GM20431 (cell line): ENCODE measurements around the gene EI24.
"Not testable (repeated sequence)": the region's sequence is repeated elsewhere in the genome, so short reads cannot be mapped to it uniquely, and the experiment has no call there.

Experiments used
- in situ Hi-C: fragments of 300-500 bp; cut with MseI, MboI; formaldehyde crosslinking; loops from one replicate; pipeline ENCODE4 v1.15.0; 2020; ENCODE audit warnings: low sequenced_read_pairs; ENCODE audit not compliant: unreplicated experiment

The EI24 gene

DNA sequence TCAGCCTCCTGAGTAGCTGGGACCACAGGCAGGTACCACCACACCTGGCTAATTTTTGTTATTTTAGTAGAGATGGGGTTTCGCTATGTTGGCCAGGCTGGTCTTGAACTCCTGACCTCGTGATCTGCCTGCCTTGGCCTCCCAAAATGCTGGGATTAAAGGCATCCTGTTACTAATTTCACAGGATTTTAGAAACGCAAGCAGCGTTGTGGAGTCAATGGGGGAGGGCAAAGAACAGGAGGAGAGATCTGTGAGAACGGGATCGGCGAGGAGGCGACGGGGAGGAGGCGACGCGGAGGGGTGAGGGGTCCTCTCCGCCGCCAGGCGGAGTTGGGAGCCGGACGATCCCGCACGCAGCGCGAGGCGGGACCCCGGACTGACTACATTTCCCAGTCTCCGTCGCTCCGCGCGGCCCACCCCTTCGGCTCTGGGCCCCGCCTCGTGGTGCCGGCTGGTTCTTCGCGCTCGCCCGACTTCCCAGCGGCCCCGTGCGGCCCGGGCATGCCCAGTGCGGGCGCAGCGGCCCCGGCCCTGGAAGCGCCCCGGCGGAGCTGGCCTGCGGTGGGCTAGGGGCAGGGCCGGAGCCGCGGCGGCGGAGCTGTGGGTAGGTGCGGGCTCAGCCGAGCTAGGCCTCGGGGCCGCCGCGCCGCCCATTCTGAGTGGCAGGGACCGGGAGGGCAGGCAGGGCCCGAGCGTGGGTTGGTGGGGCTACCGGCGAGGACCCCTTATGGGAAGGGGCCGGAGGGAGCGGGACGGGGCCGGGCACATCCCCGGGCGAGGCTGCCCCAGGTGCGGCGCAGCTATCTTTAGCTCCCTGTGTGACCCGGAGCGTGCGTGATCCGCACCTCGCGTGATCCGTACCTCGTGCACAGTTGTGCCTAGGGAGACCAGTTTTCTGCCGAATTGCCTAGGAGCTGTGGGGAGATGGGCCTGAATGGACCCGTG is at the start of gene EI24:
TSS of gene EI24 (plus strand) at position 508 of the 945 bp plus-strand sequence. CDS start 3,051 bp downstream, outside the sequence.
- in situ Hi-C loops, result no loop called here

DNA sequence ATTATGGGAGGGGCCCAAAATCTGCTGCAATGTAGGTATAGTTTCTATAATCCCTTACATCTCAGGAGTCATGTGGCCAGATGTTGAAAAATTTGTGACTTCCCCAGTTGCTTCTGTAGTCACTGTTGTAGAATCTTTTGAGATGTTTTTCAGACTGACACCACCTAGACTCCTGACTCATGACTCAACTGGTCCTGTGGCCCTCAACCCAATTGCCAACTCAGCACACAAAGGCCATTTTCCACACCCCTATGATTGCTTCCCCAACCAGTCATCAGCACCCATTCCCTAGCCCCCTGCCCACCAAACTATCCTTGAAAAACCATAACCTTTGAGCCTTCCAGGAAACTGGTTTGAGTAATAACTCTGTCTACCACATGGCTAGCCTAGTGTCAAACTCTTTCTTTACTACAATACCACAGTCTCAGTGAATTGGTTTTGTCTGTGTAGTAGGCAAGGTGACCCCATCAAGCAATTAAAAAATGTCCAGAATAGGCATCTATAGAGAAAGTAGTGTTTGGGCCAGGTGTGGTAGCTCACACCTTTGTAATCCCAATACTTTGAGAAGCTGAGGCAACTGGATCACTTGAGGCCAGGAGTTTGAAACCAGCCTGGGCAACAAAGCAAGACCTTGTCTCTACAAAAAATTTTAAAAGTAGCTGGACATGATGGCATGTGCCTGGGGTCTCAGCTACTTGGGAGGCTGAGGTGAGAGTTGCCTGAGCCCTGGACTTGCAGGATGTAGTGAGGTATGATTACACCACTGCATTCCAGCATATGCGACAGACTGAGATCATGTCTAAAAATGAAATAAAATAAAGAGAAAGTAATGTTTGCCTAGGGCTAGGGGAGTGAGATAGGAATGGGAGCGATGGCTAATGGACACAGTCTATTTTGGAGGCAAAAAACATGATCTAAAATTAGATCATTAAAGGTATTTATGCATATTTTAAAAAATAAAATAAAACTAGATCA is 49.1 kb upstream of the EI24 start:
- in situ Hi-C loops, result no loop called here

DNA sequence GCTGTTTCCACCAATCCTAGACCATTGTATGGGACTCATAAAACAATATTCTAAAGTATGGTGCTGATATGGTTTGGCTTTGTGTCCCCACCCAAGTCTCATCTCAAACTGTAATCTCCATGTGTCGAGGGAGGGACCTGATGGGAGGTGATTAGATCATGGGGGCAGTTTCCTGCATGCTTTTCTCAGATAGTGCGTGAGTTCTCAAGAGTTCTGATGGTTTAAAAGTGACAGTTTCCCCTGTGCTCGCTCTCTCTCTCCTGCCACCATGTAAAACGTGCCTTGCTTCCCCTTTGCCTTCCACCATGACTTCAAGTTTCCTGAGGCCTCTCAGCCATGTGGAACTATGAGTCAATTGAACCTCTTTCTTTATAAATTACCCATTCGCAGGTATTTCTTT is 44.0 kb upstream of the EI24 start:
- in situ Hi-C loops, result no loop called here

DNA sequence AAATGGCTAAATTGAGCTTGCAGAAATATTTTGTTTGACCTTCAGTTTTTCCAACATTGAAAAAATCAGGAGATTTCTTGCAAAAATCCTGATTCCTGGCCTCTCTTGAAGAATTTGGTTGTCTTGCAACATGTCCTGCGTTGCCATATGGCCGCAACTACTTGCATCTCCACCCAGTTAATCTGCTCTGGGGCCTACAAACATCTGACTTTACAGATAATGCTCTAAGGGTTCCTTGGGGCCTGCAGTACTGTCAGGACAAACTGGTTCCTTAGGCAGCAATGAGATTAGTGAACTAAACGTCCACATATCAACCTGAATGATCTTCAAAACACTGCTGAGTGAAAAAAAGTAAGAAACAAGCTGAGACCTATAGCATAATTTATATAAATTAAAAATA is 36.6 kb upstream of the EI24 start:
- in situ Hi-C loops, result no loop called here

DNA sequence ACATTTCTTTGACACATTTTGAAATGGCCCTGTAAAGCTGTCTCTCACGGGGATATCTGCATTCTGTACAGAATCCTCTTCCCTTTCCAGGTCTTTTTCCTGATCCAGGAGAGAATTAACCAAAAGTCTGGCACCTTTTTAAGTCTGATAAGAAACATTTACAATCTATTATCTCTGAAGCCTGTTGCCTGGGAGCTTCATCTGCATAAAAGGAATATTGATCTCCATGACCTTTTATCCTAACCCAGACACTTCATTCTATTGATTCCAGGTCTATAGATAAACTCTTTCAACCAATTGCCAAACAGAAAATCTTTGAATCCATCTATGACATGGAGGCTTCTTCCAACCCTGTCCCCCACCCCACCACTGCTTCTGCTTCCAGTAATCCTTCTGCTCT is 33.7 kb upstream of the EI24 start:
- in situ Hi-C loops, result no loop called here

DNA sequence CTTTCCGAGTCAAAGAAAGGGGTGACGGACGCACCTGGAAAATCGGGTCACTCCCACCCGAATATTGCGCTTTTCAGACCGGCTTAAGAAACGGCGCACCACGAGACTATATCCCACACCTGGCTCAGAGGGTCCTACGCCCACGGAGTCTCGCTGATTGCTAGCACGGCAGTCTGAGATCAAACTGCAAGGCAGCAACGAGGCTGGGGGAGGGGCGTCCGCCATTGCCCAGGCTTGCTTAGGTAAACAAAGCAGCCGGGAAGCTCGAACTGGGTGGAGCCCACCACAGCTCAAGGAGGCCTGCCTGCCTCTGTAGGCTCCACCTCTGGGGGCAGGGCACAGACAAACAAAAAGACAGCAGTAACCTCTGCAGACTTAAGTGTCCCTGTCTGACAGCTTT is 32.4 kb upstream of the EI24 start:
- in situ Hi-C loops, result not testable (repeated sequence)

DNA sequence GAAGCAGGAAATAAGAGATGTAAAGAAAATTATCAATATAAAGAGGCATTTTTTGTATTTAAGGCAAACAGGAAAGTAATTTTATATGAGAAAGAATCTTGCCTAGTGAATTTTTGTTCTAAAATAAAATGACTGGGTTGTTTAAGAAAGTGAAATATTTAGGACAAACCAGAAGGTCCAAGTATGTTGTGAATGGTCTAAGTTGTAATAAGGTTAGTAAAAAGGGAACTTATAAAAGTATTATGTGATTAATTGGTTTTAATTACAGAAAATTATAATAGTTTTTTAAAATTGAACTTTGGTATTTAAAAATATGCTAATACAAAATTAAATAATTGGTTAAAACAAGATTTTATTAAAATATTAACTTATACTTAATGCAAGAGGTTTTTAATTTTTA is 26.6 kb upstream of the EI24 start:
- in situ Hi-C loops, result no loop called here

DNA sequence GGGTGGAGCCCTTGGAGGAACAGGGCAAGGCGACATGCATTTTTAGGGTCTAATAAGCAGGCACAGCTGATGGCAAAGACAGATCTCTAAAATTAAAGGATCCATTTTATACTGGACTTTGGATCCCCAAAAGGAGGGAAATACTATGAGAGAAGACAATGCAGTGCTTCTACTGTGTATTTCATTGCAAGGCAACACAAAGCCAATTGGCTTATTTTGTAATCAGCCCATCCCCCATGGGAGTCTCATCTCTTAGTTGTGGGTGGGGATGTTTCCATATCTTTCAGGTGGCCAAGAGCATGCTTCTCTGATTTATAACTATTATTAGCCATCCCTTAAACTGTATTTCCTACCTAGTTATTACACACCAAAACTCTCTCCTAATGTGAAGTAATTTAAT is 18.5 kb upstream of the EI24 start:
- in situ Hi-C loops, result no loop called here

DNA sequence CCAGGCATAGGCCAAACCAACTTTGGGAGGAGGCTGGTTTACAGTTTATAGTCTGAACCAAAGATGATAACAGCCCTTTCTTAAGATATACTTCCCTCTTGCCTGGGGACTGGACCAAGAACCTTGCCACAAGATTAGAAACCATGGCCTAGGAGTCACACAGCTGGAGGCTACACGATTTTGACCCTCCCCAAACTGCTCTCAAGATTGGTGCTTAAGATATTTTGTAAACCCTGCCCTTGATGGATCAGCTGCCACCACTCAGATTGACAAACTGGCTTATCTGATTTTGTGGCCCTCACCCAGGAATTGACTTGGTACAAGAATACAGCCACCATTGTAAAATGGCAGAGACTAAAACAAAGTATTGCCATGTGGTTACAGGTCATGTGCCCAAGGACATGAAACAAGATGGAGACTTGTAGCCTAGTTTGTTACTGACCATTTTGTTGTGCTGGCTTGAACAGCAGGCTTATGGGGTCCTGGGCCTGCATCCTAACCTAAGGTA is 17.4 kb upstream of the EI24 start:
- in situ Hi-C loops, result no loop called here

DNA sequence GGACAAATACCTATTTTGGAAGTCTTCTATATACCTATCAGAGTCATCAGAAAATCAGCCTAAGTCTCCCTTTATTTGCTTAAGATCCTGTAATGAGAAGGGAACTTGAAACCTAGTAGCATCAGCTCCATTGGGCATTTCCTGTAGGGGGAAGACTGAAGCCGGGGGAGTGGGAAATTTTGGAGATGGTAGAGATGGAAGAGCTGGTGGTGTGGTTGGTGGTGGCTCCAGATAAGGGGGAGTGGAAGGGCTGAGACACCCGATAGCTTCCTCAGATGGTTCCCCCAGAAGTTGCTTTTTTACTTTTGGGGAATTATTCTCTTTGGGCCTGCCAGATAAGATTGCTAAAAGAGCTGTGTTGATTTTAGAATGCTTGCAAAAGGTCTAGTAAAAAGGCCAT is 16.4 kb upstream of the EI24 start:
- in situ Hi-C loops, result no loop called here

DNA sequence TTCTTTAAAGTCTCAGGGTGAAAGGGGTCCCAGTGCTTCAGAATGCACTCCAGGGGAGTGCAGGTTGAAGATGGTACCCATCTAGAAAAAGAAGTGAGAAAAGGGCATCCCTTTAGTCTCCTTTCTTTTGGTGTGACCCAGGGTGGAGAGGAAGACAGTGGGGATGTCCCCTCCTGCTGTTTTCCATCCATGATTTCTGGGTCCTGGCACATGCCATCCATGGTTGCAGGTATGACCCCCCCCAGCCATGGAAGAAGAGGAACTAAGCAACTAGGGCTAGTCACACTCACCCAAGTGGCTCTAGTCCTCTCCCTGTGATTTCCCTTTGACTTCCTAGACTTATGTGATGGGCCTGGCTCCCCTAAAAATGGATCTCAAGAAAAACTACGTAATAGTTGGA is 15.9 kb upstream of the EI24 start:
- in situ Hi-C loops, result no loop called here

DNA sequence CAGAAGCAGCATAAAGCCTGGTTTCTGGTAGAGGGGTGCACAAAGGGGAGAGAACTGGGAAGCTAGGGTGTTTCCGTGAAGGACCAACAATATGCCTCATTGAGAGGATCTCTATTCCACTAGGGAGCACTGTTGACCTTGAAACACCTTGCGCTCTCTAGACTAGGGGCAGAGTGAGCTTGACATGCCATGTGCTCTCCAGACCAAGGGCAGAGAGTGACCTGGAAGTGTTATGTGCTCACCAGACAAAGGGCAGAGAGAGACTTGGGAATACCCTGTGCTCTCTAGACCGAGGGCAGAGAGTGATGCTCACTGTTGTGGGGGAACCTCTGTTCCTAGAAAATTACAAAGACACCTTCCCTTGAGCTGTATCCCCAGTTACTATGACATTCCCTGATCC is 15.2 kb upstream of the EI24 start:
- in situ Hi-C loops, result no loop called here

DNA sequence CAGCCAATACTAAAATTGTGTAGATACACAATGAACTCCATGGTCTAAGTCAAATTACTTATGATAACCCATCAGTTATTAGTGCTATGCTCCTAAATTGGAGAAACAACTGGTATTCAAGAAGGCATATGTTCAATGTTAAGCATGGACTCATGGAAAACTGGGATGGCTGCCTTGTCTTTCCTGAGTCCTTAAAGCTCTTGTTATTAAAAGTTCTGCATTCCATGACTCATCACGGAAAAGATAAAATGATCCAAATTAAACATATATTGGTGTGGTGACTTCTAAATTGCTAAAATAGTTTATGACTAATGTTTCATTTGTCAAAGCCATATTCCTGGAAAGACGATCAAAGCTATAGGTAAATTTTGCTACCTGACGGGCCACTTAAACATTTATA is 9.4 kb upstream of the EI24 start:
- in situ Hi-C loops, result no loop called here

DNA sequence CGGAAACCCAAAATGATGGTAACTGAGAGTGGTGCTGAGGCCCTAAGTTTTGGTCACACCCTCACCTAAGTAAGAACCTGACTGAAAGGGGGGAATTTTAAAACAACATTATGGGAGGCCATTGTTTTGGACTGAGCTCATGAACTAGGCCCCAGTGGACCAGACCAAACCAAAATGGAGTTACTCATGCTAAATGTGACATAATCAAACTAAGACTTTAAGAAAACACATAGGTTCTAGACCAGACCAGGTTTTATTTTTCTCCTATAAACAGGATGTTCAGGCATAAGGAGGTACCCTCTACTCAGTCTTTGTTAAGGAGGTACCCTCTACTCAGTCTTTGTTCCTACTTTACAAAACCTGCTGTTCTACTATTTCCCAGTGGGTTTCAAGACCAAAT is 7.4 kb upstream of the EI24 start:
- in situ Hi-C loops, result no loop called here

DNA sequence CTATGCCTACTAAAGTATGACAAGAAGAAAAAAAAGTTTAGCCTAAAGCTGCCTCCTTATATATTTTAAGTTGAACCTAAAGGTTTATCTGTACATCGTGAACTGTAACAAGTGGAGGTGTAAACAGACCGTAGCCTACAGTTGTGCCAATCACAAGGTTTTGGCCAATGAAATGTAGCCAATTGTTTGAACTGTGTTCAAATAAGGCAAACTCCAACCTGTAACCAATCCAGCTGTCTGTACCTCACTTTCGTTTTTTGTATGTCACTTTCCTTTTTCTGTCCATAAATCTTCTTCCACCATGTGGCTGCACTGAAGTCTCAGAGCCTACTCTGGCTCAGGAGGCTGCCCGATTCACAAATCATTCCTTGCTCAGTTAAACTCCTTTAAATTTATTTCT is 6.8 kb upstream of the EI24 start:
- in situ Hi-C loops, result no loop called here

DNA sequence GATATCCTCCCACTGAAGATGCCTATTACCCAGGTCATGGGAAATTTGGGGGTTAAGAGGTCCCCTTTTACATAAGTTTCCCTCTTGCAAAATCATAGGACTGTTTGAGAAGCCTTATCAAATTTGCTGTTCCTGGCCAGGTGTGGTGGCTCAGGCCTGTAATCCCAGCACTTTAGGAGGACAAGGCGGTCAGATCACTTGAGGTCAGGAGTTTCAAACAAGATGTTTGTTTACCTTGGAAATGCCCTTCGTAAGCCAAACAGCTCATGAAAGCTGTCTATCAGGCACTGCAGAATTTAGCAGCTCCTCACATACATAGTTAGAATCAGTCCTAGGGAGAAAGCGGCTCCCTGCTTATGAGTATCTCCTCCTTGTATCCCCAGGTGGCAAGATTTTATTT is 4.9 kb upstream of the EI24 start:
- in situ Hi-C loops, result no loop called here

DNA sequence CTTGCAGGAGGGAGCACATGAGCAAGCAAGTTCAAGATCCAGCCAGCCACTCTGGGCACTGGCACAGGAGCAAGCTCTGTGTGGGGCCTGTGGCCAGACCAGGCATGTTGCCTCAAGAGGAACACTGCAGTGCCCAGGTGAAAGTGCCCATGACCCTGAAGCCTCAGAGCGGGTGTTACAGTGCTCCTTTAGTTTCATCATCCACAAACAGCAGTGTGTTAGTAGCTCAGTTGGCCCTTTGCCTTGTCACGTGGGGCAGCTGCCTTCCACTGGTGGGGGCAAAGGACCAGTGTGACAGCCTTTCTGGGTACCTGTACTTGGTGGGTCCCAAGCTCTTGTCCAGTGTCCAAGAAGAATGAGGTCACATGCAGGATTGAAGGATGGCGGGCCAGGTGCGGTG is 3.0 kb upstream of the EI24 start:
- in situ Hi-C loops, result no loop called here

DNA sequence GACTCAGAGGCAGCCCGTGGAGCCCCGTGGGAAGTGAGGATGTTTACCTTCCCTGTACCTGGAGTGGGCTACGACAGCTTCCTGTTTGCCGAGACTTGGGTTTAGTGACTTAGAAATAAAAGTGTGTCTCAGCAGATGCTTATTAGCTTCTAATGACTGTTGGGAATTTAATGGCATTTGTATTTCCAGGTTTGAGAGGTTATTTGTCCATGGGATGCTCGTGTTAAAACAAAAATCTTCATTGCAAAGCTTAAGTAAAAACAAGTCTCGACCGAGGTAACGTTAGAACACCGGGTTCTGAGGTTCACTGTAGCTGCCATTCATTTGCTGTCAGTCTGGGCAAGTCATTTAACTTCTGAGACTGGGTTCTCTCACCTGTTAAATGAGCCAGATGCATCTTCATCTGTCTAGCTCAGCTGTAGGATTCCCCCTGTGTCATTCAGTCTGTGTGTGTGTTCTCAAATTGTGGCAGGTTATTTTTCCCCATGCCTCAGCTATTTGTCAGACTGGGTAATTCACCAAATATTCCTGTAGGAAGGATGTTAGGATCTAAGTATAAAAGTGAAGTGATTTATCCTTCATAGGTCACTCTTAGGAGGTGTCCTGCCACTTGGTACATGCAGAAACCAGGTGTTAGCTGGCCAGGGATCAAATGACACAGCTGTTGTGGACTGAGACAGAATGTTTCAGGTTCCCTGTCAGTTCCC is 791 bp downstream of the EI24 start:
- in situ Hi-C loops, result no loop called here

DNA sequence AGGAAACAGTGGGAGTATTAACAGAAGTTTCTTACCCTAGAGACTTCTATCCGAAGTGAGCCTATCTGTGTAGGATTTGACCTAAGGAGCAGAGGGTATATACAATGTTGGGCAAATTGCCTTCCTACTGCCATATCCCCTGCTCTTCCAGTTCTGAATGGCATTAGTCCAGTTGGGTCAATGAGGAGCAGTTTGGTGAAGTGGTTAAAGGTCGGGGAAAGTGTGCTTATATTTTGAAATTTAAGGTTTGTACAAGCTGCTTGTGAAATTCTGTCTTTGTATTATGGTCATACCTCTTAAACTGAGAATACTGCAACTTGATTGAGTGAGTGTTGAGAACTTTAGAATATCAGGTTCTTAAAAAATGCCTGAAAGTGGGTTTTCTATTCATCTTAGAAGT is 1.7 kb downstream of the EI24 start:
- in situ Hi-C loops, result no loop called here

DNA sequence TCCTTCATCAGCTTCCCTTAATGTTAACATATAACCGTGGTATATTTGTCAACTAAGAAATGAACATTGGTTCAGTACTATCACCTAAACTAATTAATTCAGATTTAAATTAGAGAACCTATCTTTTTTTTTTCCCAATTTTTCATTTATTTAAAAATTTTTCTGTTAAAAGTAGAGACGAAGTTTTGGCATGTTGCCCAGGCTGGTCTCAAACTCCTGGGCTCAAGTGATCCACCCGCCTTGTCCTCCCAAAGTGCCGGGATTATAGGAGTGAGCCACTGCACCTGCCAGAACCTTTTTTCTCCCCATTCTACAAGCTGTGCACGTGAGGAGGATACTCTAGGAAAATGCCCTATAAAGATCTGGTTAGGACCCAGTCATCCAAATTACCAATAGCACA is 3.6 kb downstream of the EI24 start:
- in situ Hi-C loops, result no loop called here
